Stimulated activated CD4-positive, alpha-beta T cell treated with anti-CD3 and anti-CD28 coated beads, TNF-alpha, amount 100 ng/mL, for 4 hours (primary cell): ENCODE results near the gene RPL39.
"Not testable (repeated sequence)": the region's sequence is repeated elsewhere in the genome, so short reads cannot be mapped to it uniquely, and the experiment has no call there.

ENCODE experiments used
- DNase-seq, 3 experiments: peaks; one replicate each; pipeline ENCODE4 v3.0.0-alpha.2; 2020; ENCODE audit warnings: low read depth in 3 of 3

RPL39 gene

GRCh38 chrX:119763181-119763580 is 28.2 kb downstream of the RPL39 start:
- no peak for DNase-seq

GRCh38 chrX:119762718-119763117 is 28.7 kb downstream of the RPL39 start:
- DNase-seq: no peak

- no peak for DNase-seq
Measured at GRCh38 chrX:119760026-119760877, 31.2 kb downstream of the RPL39 start.

- DNase-seq: no peak
Measured at GRCh38 chrX:119759248-119759766, 32.1 kb downstream of the RPL39 start.

- DNase-seq: no peak
Measured at GRCh38 chrX:119758731-119759247, 32.6 kb downstream of the RPL39 start.

- no peak for DNase-seq
Measured at GRCh38 chrX:119757979-119758730, 33.3 kb downstream of the RPL39 start, which contains the start of gene SOWAHD. SOWAHD (plus strand) TSS chrX:119758588; CDS start chrX:119758668, 80 bp downstream.

- DNase-seq: no peak
Measured at GRCh38 chrX:119757646-119757978, 33.8 kb downstream of the RPL39 start.

GRCh38 chrX:119756926-119757635 is 34.3 kb downstream of the RPL39 start:
- no peak for DNase-seq

GRCh38 chrX:119755981-119756533 is 35.4 kb downstream of the RPL39 start:
- DNase-seq: no peak

GRCh38 chrX:119753639-119754257 is 37.7 kb downstream of the RPL39 start:
- peak in 1 of 3 experiments; percentile 17 for DNase-seq

- no peak for DNase-seq
Measured at GRCh38 chrX:119753001-119753400, 38.4 kb downstream of the RPL39 start.

GRCh38 chrX:119750751-119751150 is 40.7 kb downstream of the RPL39 start:
- DNase-seq: not testable (repeated sequence)

- DNase-seq: not testable (repeated sequence)
Measured at GRCh38 chrX:119750131-119750530, 41.3 kb downstream of the RPL39 start.

- no peak for DNase-seq
Measured at GRCh38 chrX:119745283-119745848, 46.1 kb downstream of the RPL39 start.

- no peak for DNase-seq
Measured at GRCh38 chrX:119738742-119739141, 52.7 kb downstream of the RPL39 start.
